Stimulated activated memory B cell treated with anti-CD40 and anti-IgM and Interleukin-4, amounts not matched to agents 10 μg/mL and 1 μg/mL and 100 μg/mL, for 72 hours (primary cell): Measurements from ENCODE around the gene ADGB.
"Not testable (repeated sequence)": the region's sequence is repeated elsewhere in the genome, so short reads cannot be mapped to it uniquely, and the experiment has no call there.

ENCODE experiments used
- ATAC-seq: fragments of 150-1000 bp; cut with Tn5 transposase; 2 replicates; pipeline ENCODE4 v1.10.0; 2021
- H3K27ac Mint-ChIP-seq: one replicate; pipeline ENCODE4 v1.8.0; 2022; ENCODE audit warnings: mild to moderate bottlenecking, mixed read lengths
- H3K27me3 Mint-ChIP-seq: one replicate; pipeline ENCODE4 v1.8.0; 2022; ENCODE audit warnings: mixed read lengths
- H3K36me3 Mint-ChIP-seq: one replicate; pipeline ENCODE4 v1.8.0; 2022; ENCODE audit warnings: mixed read lengths
- H3K4me1 Mint-ChIP-seq: one replicate; pipeline ENCODE4 v1.8.0; 2022; ENCODE audit warnings: mixed read lengths
- H3K4me3 Mint-ChIP-seq: one replicate; pipeline ENCODE4 v1.8.0; 2022; ENCODE audit warnings: mild to moderate bottlenecking, moderate library complexity, mixed read lengths
- H3K9me3 Mint-ChIP-seq: one replicate; pipeline ENCODE4 v1.8.0; 2022; ENCODE audit warnings: mixed read lengths

ADGB gene

DNA sequence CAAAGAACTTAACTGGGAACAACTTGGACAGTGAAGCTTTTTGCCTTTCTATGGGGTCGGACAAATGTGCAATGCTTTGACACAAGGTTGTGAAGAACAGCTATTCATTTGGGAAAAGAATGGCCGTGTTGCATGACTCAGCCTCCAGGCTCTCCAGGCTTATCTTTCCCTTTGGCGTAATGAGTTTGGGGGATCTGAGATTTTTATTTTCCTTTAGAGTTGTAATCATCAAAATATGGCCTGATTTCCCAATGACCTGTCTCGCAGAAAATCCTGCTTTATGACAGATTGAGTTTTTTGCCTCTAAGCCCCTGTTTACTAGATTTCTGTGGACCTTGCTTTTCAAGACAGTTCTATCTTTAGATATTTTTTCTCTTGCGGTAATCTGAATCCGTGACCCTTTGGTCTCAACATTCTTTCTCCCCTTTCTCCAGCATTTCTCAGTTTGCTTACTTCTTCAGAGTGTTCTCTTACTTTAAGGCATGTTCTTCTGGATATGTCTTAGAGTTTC is 214.1 kb downstream of the ADGB start:
- not testable (repeated sequence) for H3K36me3 Mint-ChIP-seq, H3K9me3 Mint-ChIP-seq, ATAC-seq, H3K4me3 Mint-ChIP-seq, H3K27ac Mint-ChIP-seq, H3K4me1 Mint-ChIP-seq, H3K27me3 Mint-ChIP-seq

DNA sequence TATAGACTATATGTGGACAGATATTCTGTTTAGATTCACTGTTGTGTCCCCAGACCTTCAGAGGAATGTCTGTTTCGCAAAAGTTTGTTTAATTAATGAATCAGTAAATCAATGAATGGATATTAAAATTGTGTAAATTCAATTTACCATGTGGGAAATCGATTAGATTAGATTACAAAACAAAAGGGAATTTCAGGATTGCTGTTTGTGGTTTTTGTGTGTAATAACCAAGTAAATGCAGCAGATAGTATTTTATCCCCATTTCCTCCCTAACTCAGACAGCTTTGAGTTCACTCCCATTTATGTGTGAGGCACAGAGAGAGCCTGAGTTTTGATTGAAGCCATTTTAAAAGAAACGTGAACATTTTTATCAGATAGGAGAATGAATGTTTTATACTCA is 214.8 kb downstream of the ADGB start:
- no peak for ATAC-seq
- no peak overlapping the region for H3K27ac Mint-ChIP-seq
- H3K27me3 Mint-ChIP-seq = no peaks in the 10 kb centered on the region
- no peaks in the 10 kb centered on the region for H3K36me3 Mint-ChIP-seq
- no peak overlapping the region for H3K4me3 Mint-ChIP-seq
- no peaks in the 10 kb centered on the region for H3K9me3 Mint-ChIP-seq
- H3K4me1 Mint-ChIP-seq = no peaks in the 10 kb centered on the region

GRCh38 chr6:146814148-146814750 is 215.5 kb downstream of the ADGB start:
- no peaks in the 10 kb centered on the region for H3K4me1 Mint-ChIP-seq
- no peaks in the 10 kb centered on the region for H3K36me3 Mint-ChIP-seq
- no peak overlapping the region for H3K4me3 Mint-ChIP-seq
- H3K27me3 Mint-ChIP-seq = no peaks in the 10 kb centered on the region
- no peak for ATAC-seq
- H3K27ac Mint-ChIP-seq = no peak overlapping the region
- H3K9me3 Mint-ChIP-seq = no peaks in the 10 kb centered on the region

GRCh38 chr6:146815511-146816462 is 217.0 kb downstream of the ADGB start:
- not testable (repeated sequence) for H3K4me3 Mint-ChIP-seq, H3K4me1 Mint-ChIP-seq, H3K36me3 Mint-ChIP-seq, H3K27ac Mint-ChIP-seq, H3K27me3 Mint-ChIP-seq, H3K9me3 Mint-ChIP-seq, ATAC-seq

DNA sequence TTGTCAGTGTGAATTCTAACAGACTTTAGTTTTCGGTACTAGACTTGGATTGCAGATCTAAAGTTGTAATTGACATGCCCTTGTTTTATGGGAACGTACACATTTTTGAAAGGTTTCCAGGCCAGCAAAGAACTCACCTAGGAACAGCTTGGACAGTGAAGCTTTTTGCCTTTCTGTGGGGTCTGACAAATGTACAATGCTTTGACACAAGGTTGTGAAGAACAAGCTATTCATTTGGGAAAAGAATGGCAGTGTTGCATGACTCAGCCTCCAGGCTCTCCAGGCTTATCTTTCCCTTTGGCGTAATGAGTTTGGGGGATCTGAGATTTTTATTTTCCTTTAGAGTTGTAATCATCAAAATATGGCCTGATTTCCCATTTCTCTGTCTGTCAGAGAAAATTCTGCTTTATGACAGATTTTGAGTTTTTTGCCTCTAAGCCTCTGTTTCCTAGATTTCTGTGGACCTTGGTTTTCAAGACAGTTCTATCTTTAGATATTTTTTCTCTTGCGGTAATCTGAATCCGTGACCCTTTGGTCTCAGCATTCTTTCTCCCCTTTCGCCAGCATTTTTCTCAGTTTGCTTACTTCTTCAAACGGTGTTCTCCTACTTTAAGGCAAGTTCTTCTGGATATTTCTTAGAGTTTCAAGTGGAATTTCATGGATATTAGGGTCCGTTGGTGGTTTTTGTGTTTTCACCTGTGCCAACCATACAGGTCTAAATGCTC is 221.0 kb downstream of the ADGB start:
- no peaks in the 10 kb centered on the region for H3K36me3 Mint-ChIP-seq
- H3K4me3 Mint-ChIP-seq = no peak overlapping the region
- no peak overlapping the region for H3K27ac Mint-ChIP-seq
- ATAC-seq = no peak
- no peaks in the 10 kb centered on the region for H3K9me3 Mint-ChIP-seq
- H3K27me3 Mint-ChIP-seq = peaks cover 10% of the 10 kb centered on the region
- H3K4me1 Mint-ChIP-seq = no peaks in the 10 kb centered on the region

DNA sequence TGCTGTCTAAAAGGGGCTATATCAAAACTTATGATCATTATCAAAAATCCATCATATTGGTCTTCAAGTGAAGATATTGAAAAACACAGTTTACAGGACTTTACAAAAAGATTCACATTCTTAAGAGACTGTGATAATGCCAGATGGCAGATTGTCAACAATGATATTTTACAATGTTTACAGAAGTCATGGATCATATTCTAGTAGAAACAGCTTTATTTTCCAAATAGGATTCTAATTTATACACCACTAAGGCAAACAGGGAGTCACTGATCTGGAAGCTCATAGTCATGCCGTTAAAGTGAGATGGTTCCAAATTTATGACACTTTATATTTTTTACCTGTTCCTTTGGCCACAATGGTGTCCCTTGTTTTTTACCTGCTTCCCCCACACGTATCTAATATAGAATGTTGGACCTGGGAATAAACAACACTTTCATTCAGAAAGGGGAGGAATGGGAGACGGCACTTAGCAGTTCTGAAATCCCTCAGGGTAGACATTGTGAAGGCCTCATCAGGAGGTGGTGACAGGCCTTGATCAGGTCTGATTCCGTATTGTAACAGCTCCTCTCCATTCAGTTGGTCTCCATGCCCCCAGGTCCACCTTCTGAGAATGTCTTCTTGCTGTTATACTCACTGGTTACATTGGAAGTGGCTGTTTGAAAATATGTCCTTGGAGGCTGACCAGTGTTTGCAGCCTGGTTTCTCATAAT is 228.6 kb downstream of the ADGB start:
- H3K9me3 Mint-ChIP-seq = no peaks in the 10 kb centered on the region
- no peaks in the 10 kb centered on the region for H3K36me3 Mint-ChIP-seq
- no peak overlapping the region for H3K4me3 Mint-ChIP-seq
- H3K27me3 Mint-ChIP-seq = peaks cover 9% of the 10 kb centered on the region
- no peak overlapping the region for H3K27ac Mint-ChIP-seq
- ATAC-seq = no peak
- no peaks in the 10 kb centered on the region for H3K4me1 Mint-ChIP-seq

GRCh38 chr6:146829792-146830565 is 231.2 kb downstream of the ADGB start:
- Mint-ChIP-seq H3K27ac (no peak overlapping the region), H3K27me3 (peaks cover 9% of the 10 kb centered on the region), H3K4me3 (no peak overlapping the region), H3K36me3 (no peaks in the 10 kb centered on the region), H3K4me1 (no peaks in the 10 kb centered on the region), H3K9me3 (no peaks in the 10 kb centered on the region)
- ATAC-seq = no peak

DNA sequence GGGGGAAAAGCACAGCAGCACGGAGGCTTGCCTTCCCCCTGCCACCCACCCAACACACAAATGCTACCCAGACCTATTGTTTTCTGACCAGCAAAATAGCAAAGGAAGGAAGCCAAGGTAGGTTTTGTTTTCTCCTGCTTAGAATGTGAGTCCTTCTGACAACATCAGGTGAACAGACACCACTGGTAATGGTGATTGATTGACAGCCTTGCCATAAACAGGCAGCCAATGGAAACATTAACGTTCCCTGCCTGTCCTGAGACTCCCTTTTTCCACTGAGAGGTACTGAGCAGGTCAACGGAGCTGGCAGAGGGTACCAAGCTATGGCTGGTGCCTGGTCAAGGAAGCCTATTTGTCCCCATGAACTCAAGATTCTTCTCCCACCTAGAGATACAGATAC is 234.4 kb downstream of the ADGB start:
- Mint-ChIP-seq H3K4me1 (no peaks in the 10 kb centered on the region), H3K9me3 (no peaks in the 10 kb centered on the region), H3K36me3 (no peaks in the 10 kb centered on the region), H3K27me3 (peaks cover 9% of the 10 kb centered on the region), H3K4me3 (no peak overlapping the region), H3K27ac (no peak overlapping the region)
- no peak for ATAC-seq

DNA sequence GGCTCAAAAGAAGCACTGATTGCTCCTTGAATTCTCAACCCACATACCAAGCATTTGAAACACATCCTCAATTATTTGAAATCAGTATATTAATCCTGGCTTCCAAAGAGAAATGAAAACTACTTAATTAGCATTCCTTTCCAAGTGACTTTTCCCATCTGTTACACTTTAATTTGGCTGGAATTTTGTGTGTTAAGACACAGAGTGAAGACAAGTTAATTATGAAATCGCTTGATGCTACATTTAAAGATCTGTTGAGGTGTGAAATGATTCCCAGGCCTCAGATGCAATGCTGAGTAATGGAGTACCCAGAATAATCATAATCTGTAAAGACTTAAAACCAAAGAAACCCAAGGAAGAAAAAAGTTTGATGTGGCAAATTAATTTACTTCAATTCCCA is 241.4 kb downstream of the ADGB start:
- Mint-ChIP-seq H3K4me3 (no peak overlapping the region), H3K9me3 (peaks cover 6% of the 10 kb centered on the region), H3K27ac (no peak overlapping the region), H3K36me3 (no peaks in the 10 kb centered on the region), H3K27me3 (no peaks in the 10 kb centered on the region), H3K4me1 (no peaks in the 10 kb centered on the region)
- no peak for ATAC-seq

DNA sequence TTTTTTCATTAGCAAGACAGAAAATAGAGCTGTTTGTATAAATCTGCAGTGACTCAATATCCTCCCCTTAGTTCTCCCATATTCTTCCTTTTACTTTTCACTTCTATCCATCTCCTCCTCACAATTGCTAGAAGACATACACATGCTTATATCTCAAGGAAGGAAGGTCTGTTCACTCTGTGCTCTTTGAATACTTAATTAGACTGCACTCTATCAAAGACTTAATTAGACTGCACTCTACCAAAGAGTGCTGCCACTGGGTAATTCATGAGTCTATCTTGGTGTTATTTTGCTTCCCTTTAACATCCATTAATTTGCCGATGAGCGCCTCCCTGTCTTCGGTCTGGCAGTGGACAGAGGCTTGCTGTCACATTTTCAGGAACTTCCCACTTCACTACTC is 241.9 kb downstream of the ADGB start:
- H3K36me3 Mint-ChIP-seq = no peaks in the 10 kb centered on the region
- peaks cover 7% of the 10 kb centered on the region for H3K9me3 Mint-ChIP-seq
- ATAC-seq = no peak
- no peak overlapping the region for H3K27ac Mint-ChIP-seq
- H3K27me3 Mint-ChIP-seq = no peaks in the 10 kb centered on the region
- no peak overlapping the region for H3K4me3 Mint-ChIP-seq
- H3K4me1 Mint-ChIP-seq = no peaks in the 10 kb centered on the region

DNA sequence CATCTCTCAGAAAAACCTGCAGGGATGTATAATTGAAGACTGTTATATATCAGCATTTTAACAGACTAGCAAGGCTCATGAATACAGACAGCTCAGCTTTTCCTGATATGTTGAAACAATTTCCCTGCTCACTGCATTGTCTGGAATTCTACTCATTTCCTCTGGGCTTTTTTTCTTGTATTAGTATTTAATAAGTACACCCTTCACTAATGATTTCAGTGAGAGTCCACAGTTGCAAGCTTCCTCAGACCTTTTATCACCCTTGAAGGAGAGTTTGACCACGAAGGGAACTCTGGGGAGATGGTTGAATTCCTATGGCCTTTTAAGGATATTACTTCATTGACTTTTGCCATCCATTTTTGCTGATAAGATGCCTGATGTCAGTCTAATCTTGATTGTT is 248.7 kb downstream of the ADGB start:
- Mint-ChIP-seq H3K27me3 (peaks cover 18% of the 10 kb centered on the region), H3K9me3 (peaks cover 11% of the 10 kb centered on the region), H3K27ac (no peak overlapping the region), H3K4me3 (no peak overlapping the region), H3K36me3 (no peaks in the 10 kb centered on the region), H3K4me1 (no peaks in the 10 kb centered on the region)
- ATAC-seq = no peak

- ATAC-seq = peak; percentile 61
- Mint-ChIP-seq H3K27ac (no peak overlapping the region), H3K36me3 (no peaks in the 10 kb centered on the region), H3K4me1 (no peaks in the 10 kb centered on the region), H3K4me3 (no peak overlapping the region), H3K27me3 (peaks cover 25% of the 10 kb centered on the region), H3K9me3 (peaks cover 5% of the 10 kb centered on the region)
Measured at GRCh38 chr6:146850238-146850896, 251.6 kb downstream of the ADGB start.

DNA sequence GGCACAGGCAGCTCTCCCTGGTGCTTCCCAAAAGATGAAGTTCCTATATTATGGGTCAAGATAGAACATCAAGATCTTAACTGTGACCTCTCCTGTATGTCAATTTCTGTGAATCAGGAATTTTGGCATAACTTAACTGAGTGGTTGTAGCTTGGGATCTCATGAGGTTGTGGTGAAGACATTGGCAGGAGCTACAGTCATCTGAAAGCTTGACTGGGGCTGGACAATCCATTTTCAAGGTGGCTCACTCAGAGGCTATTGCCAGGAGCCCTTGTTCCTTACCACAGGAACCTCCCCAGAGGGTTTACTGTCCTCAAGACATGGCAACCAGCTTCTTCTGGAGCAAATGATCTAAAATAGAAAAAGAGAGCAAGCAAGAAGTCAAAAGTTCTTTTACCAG is 252.2 kb downstream of the ADGB start:
- peaks cover 25% of the 10 kb centered on the region for H3K27me3 Mint-ChIP-seq
- H3K4me3 Mint-ChIP-seq = no peak overlapping the region
- H3K36me3 Mint-ChIP-seq = no peaks in the 10 kb centered on the region
- H3K4me1 Mint-ChIP-seq = no peaks in the 10 kb centered on the region
- no peak for ATAC-seq
- no peak overlapping the region for H3K27ac Mint-ChIP-seq
- H3K9me3 Mint-ChIP-seq = peaks cover 1% of the 10 kb centered on the region

- H3K4me1 Mint-ChIP-seq = no peaks in the 10 kb centered on the region
- H3K4me3 Mint-ChIP-seq = no peak overlapping the region
- peaks cover 25% of the 10 kb centered on the region for H3K27me3 Mint-ChIP-seq
- ATAC-seq = no peak
- H3K9me3 Mint-ChIP-seq = no peaks in the 10 kb centered on the region
- H3K36me3 Mint-ChIP-seq = no peaks in the 10 kb centered on the region
- no peak overlapping the region for H3K27ac Mint-ChIP-seq
Measured at GRCh38 chr6:146851837-146852236, 253.1 kb downstream of the ADGB start.
